ENCODE results near the gene EXOC3L2. TPM values are rescaled to one million over a fixed set of nuclear protein-coding genes. Genes with fewer than 3 reads are reported as not detected.
A peak's percentile ranks its signal among the peaks of the same experiment; 100 is the strongest.

EXOC3L2 gene
- total RNA-seq, 4 donors from 2014 or later: 0.68 to 7.0 (median 1.1) TPM; not detected in 1

DNA sequence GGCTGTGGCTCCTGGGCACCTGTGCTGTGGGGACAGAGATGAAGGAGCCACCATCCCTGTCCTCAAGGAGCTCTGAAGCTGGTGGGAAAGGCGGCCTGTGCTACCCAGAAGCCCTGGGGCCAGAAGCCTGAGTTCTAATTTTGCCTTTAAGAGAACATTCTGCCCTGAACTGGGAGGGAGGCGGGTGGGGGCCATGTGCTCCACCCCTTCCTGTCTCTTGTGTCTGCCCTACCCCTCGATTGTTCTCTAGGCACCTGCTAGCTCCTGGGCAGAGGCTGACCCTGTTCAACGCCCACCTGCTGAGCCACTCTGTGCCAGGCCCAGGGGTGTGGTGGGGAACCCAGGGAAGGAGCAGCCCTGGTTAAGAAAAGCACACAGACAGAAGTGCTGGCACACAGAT is 73.0 kb downstream of the EXOC3L2 start:
- H3K4me3 ChIP-seq: no peak overlapping the region

DNA sequence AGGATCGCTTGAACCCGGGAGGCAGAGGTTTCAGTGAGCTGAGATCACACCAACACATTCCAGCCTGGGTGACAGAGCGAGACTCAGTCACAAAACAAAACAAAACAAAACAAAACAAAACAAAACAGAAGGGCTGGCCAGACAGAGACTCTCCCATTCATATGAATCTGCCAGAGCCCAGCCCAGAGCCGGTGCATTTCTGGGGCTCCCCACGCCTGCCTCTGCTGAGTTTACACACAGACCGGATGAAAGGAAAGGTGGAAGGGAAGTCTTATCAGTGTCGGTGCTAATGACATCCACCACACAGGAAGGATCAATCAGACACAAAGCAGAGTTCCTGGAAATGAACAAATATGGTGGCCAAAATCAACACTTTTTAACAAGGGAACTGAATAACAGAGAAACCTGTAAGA is 74.0 kb downstream of the EXOC3L2 start:
- no peaks in the 10 kb centered on the region for H3K36me3 ChIP-seq
- intact Hi-C loops (cut with DNase I; ENCODE audit: low total_unique reads) (no loop called here), in situ Hi-C loops (cut with MboI; ENCODE audit: low pct_ligation_motif_present in 1 of 4, low pct_unique_long_range_greater_than_20kb in 1 of 4, low sequenced_read_pairs in 3 of 4) (no loop called here)
- H3K9me3 ChIP-seq: no peaks in the 10 kb centered on the region
- H3K4me3 ChIP-seq: no peak overlapping the region
- H3K27ac ChIP-seq: peak overlapping the region in 1 of 4 donors; percentile 11
- TF ChIP-seq POLR2A (IDR thresholded peaks at IDR 0.05) (no peak), EP300 (IDR thresholded peaks at IDR 0.05; ENCODE audit: low read depth) (no peak), POLR2AphosphoS5 (IDR thresholded peaks at IDR 0.05) (no peak)
- TF ChIP-seq, protein P1, sequence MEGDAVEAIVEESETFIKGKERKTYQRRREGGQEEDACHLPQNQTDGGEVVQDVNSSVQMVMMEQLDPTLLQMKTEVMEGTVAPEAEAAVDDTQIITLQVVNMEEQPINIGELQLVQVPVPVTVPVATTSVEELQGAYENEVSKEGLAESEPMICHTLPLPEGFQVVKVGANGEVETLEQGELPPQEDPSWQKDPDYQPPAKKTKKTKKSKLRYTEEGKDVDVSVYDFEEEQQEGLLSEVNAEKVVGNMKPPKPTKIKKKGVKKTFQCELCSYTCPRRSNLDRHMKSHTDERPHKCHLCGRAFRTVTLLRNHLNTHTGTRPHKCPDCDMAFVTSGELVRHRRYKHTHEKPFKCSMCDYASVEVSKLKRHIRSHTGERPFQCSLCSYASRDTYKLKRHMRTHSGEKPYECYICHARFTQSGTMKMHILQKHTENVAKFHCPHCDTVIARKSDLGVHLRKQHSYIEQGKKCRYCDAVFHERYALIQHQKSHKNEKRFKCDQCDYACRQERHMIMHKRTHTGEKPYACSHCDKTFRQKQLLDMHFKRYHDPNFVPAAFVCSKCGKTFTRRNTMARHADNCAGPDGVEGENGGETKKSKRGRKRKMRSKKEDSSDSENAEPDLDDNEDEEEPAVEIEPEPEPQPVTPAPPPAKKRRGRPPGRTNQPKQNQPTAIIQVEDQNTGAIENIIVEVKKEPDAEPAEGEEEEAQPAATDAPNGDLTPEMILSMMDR (IDR thresholded peaks at IDR 0.05): no peak
- WGBS, 2 donors (ENCODE audit: low coverage in 1 of 2): 27 to 41% methylated on average over 4 to 7 of the region's 7 CpGs
- H3K27me3 ChIP-seq: no peaks in the 10 kb centered on the region
- peaks cover 3 to 19% (median 12%) of the 10 kb centered on the region in 4 donors for H3K4me1 ChIP-seq
- DNase-seq: no peak

More for the DNA sequence above, 73.0 kb downstream of the EXOC3L2 start:
- intact Hi-C loops (cut with DNase I; ENCODE audit: low total_unique reads) (no loop called here), in situ Hi-C loops (cut with MboI; ENCODE audit: low pct_ligation_motif_present in 1 of 4, low pct_unique_long_range_greater_than_20kb in 1 of 4, low sequenced_read_pairs in 3 of 4) (no loop called here)
- no peak overlapping the region for H3K27ac ChIP-seq
- H3K27me3 ChIP-seq: no peaks in the 10 kb centered on the region
- H3K36me3 ChIP-seq: no peaks in the 10 kb centered on the region
- no peak for TF ChIP-seq EP300 (IDR thresholded peaks at IDR 0.05; ENCODE audit: low read depth)
- TF ChIP-seq, protein P1 (IDR thresholded peaks at IDR 0.05): no peak
- TF ChIP-seq POLR2A (IDR thresholded peaks at IDR 0.05): no peak
- TF ChIP-seq POLR2AphosphoS5 (IDR thresholded peaks at IDR 0.05): no peak
- 54% methylated on average over 4 of the region's 4 CpGs; no CpG with 5 or more reads in 1 of the 2 donors for WGBS, 2 donors (ENCODE audit: low coverage in 1 of 2)
- no peak for DNase-seq
- no peaks in the 10 kb centered on the region for H3K9me3 ChIP-seq
- peaks cover 3 to 23% (median 15%) of the 10 kb centered on the region in 4 donors for H3K4me1 ChIP-seq

DNA sequence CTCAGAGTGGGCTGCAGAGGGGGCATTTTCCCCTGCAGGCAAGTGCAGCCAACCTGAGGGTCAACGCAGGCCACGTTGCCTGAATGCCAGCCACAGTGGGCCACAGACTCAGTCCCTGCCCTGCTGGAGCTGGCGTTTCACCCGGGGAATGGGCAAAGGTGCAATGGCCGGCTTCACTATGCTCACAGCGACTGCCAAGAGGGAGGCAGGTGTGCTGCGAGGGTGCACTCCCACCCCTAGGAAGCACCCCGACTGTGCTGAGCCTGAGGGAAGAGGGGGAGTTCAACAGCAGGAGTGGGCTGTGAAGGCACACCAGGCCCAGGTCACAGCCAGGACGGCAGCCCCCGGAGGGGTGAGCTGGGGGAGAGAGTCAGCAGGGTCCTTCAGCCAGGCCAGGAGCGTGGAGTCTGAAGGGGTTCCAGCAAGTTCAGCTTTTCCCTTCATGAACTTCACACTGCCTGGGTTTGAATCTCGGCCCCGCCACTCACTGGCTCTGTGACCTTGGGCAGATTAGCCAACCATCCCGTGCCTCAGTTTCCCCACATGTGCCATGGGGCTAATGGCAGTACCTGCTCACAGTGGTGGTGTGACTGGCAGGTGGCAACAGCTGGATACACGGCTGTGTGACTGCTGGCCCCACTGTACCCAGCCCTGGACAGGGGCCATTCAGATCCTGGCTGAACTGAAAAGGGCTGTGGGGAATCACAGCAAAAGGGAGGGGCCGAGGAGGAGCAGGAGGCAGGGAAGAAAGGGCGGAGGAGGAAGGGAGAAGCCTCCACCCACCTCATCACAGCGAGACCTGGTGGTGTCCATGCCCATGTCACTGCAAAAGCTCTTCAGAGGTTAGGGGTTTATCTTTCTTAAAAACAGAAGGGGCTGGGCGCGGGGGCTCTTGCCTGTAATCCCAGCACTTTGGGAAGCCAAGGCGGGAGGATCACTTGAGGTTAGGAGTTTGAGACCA is 74.8 kb downstream of the EXOC3L2 start:
- in situ Hi-C loops (cut with MboI; ENCODE audit: low pct_ligation_motif_present in 1 of 4, low pct_unique_long_range_greater_than_20kb in 1 of 4, low sequenced_read_pairs in 3 of 4): no loop called here
- 77 to 84% methylated on average over 6 to 19 of the region's 21 CpGs for WGBS, 2 donors (ENCODE audit: low coverage in 1 of 2)
- intact Hi-C loops (cut with DNase I; ENCODE audit: low total_unique reads): no loop called here
- Histone ChIP-seq H3K4me1 (peaks cover 3 to 19% (median 12%) of the 10 kb centered on the region in 4 donors), H3K27me3 (no peaks in the 10 kb centered on the region), H3K27ac (no peak overlapping the region), H3K36me3 (no peaks in the 10 kb centered on the region), H3K9me3 (no peaks in the 10 kb centered on the region), H3K4me3 (no peak overlapping the region)
- TF ChIP-seq, protein P1 (IDR thresholded peaks at IDR 0.05): no peak
- no peak for TF ChIP-seq POLR2AphosphoS5 (IDR thresholded peaks at IDR 0.05)
- TF ChIP-seq POLR2A (IDR thresholded peaks at IDR 0.05): no peak
- TF ChIP-seq EP300 (IDR thresholded peaks at IDR 0.05; ENCODE audit: low read depth): no peak
- no peak for DNase-seq

DNA sequence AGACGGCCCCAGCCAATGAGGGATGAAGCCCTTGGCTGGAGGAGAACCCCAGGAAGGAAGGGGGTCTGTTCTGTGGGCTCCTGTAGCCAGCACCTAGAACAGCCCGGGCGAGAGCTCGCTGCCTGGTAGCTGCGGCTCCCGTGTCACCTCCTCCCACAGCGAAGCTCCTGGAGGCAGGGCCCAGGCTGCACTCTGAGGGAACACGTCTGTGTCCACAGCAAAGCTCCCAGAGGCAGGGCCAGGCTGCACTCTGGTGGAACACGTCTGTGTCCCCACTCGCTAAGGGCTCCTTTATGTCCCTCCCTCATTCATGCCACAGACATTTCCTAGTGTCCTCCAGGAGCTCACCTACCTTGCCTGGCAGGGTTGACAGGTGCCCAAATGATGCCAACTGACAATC is 75.6 kb downstream of the EXOC3L2 start:
- DNase-seq: no peak
- Histone ChIP-seq H3K4me3 (no peak overlapping the region), H3K27me3 (no peaks in the 10 kb centered on the region), H3K36me3 (no peaks in the 10 kb centered on the region), H3K27ac (no peak overlapping the region), H3K9me3 (no peaks in the 10 kb centered on the region), H3K4me1 (peaks cover 3 to 23% (median 16%) of the 10 kb centered on the region in 4 donors)
- in situ Hi-C loops (cut with MboI; ENCODE audit: low pct_ligation_motif_present in 1 of 4, low pct_unique_long_range_greater_than_20kb in 1 of 4, low sequenced_read_pairs in 3 of 4): no loop called here
- WGBS, 2 donors (ENCODE audit: low coverage in 1 of 2): 93 to 100% methylated on average over 3 to 9 of the region's 10 CpGs
- no peak for TF ChIP-seq EP300 (IDR thresholded peaks at IDR 0.05; ENCODE audit: low read depth)
- no peak for TF ChIP-seq POLR2A (IDR thresholded peaks at IDR 0.05)
- TF ChIP-seq POLR2AphosphoS5 (IDR thresholded peaks at IDR 0.05): no peak
- TF ChIP-seq, protein P1 (IDR thresholded peaks at IDR 0.05): no peak
- intact Hi-C loops (cut with DNase I; ENCODE audit: low total_unique reads): no loop called here

Data from transverse colon (tissue), 4 donors.